HEK293 (cell line): ENCODE measurements around the gene RALGAPA2.

ENCODE experiments used
- MYNN ChIP-seq: fragments of 450-650 bp; formaldehyde crosslinking; IDR thresholded peaks from 2 replicates; pipeline ENCODE4 v1.5.1; 2016; ENCODE audit warnings: missing biosample characterization, missing genetic modification characterization, borderline replicate concordance
- SP2 ChIP-seq: fragments of 450-650 bp; formaldehyde crosslinking; IDR thresholded peaks from 2 replicates; pipeline ENCODE4 v1.5.1; 2016; ENCODE audit warnings: missing biosample characterization, missing genetic modification characterization
- ZNF114 ChIP-seq: fragments of 450-650 bp; formaldehyde crosslinking; IDR thresholded peaks from 2 replicates; pipeline ENCODE4 v1.5.0; 2017; ENCODE audit warnings: missing biosample characterization, missing genetic modification characterization
- ZNF133 ChIP-seq: fragments of 450-650 bp; formaldehyde crosslinking; IDR thresholded peaks from 2 replicates; pipeline ENCODE4 v1.5.1; 2016; ENCODE audit warnings: missing biosample characterization, missing genetic modification characterization
- ZNF266 ChIP-seq: fragments of 450-650 bp; formaldehyde crosslinking; IDR thresholded peaks from 2 replicates; pipeline ENCODE4 v1.5.1; 2016; ENCODE audit warnings: missing biosample characterization, missing genetic modification characterization, low read depth
- ZNF670 ChIP-seq: fragments of 450-650 bp; formaldehyde crosslinking; IDR thresholded peaks from 2 replicates; pipeline ENCODE4 v1.5.1; 2016; ENCODE audit warnings: missing biosample characterization, missing genetic modification characterization, low read depth
- ZNF785 ChIP-seq: fragments of 450-650 bp; formaldehyde crosslinking; IDR thresholded peaks from 2 replicates; pipeline ENCODE4 v1.5.1; 2016; ENCODE audit warnings: missing biosample characterization, missing genetic modification characterization
- TF ChIP-seq, protein P1 (sequence below): fragments of 450-650 bp; formaldehyde crosslinking; IDR thresholded peaks from 2 replicates; pipeline ENCODE4 v1.5.1; 2016; ENCODE audit warnings: missing biosample characterization, missing genetic modification characterization

DNA sequence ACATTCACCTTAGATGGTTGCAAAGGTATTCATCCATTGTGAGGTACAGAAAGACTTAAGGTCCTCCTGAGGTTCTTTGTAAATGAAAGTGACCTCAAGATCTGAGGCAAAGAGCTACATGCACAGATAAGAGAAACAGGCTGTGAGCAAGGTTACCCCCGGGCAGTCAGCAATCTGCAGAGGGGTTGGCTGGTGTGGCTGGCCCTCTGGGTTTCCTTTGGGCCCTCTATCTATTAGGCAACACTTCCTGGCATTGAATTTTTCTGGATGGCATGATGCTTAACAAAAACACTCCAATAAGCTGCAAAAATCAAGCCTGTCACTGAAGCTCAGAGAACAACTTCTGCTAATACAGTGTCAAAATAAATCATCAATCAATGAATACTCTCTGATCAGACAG is 48.9 kb upstream of the RALGAPA2 start:
- TF ChIP-seq MYNN = no peak
- TF ChIP-seq, protein P1, sequence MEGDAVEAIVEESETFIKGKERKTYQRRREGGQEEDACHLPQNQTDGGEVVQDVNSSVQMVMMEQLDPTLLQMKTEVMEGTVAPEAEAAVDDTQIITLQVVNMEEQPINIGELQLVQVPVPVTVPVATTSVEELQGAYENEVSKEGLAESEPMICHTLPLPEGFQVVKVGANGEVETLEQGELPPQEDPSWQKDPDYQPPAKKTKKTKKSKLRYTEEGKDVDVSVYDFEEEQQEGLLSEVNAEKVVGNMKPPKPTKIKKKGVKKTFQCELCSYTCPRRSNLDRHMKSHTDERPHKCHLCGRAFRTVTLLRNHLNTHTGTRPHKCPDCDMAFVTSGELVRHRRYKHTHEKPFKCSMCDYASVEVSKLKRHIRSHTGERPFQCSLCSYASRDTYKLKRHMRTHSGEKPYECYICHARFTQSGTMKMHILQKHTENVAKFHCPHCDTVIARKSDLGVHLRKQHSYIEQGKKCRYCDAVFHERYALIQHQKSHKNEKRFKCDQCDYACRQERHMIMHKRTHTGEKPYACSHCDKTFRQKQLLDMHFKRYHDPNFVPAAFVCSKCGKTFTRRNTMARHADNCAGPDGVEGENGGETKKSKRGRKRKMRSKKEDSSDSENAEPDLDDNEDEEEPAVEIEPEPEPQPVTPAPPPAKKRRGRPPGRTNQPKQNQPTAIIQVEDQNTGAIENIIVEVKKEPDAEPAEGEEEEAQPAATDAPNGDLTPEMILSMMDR (tag by site-specific recombination) = no peak
- no peak for TF ChIP-seq ZNF266 (tag by site-specific recombination)
- TF ChIP-seq ZNF133 (tag by site-specific recombination) = no peak
- TF ChIP-seq ZNF114 (tag by site-specific recombination) = no peak
- TF ChIP-seq ZNF670 = no peak
- TF ChIP-seq ZNF785 (tag by site-specific recombination) = no peak
- no peak for TF ChIP-seq SP2
